SH-SY5Y (cell line): ENCODE measurements around the gene ZNF469.

Experiments
- GATA2 ChIP-seq: IDR thresholded peaks from 2 replicates; pipeline ENCODE4 v1.6.1; 2011; ENCODE audit warnings: mild to moderate bottlenecking, low read depth, low read length
- GATA3 ChIP-seq: IDR thresholded peaks from 2 replicates; pipeline ENCODE4 v1.6.1; 2011; ENCODE audit warnings: low read depth, mild to moderate bottlenecking, low read length, moderate library complexity

DNA sequence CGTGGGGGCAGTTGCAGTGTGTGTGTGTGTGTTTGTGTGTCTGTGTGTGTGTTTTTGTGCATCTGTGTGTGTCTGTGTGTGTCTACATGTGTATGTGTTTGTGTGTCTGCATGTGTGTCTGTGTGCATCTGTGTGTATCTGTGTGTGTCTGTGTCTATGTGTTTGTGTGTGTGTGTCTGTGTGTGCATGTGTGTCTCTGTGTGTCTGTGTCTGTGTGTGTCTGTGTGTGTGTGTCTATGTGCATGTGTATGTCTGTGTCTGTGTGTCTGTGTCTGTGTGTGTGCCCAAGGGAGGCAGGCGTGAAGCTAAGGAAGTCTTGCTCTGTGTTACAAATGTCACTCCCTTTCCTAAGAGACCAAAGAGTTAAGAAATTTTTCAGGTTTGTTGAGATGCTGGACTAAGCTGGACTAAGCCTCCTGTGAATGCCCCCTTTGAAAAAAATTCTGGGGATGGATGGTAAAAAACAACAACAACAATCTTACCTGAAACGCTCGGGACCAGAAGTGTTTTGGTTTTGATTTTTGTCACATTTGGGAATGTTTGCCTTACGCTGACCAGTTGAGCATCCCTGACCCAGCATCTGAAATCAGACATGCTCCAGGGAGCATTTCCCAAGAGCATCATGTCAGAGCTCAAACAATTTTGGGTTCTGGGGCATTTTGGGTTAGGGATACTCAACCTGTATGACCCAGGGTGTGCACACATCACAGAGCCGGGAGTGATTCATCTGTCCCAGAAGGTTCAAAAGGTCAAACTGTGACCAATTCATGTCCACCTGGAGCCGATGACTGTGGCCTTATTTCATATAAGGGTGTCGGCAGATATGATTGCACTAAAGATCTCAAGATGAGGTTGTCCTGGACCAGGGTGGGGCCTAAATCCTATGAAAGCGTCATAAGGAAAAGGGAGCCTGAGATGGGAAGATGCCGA, 48.6 kb upstream of the ZNF469 start:
- no peak for TF ChIP-seq GATA3
- no peak for TF ChIP-seq GATA2
